ENCODE measurements around the gene SDC3. TPM values are rescaled to one million over a fixed set of nuclear protein-coding genes. Genes with fewer than 3 reads are reported as not detected.

Gene SDC3, protein sequence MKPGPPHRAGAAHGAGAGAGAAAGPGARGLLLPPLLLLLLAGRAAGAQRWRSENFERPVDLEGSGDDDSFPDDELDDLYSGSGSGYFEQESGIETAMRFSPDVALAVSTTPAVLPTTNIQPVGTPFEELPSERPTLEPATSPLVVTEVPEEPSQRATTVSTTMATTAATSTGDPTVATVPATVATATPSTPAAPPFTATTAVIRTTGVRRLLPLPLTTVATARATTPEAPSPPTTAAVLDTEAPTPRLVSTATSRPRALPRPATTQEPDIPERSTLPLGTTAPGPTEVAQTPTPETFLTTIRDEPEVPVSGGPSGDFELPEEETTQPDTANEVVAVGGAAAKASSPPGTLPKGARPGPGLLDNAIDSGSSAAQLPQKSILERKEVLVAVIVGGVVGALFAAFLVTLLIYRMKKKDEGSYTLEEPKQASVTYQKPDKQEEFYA
- total RNA-seq: 29.7 and 55.7 TPM in 2 replicates

DNA sequence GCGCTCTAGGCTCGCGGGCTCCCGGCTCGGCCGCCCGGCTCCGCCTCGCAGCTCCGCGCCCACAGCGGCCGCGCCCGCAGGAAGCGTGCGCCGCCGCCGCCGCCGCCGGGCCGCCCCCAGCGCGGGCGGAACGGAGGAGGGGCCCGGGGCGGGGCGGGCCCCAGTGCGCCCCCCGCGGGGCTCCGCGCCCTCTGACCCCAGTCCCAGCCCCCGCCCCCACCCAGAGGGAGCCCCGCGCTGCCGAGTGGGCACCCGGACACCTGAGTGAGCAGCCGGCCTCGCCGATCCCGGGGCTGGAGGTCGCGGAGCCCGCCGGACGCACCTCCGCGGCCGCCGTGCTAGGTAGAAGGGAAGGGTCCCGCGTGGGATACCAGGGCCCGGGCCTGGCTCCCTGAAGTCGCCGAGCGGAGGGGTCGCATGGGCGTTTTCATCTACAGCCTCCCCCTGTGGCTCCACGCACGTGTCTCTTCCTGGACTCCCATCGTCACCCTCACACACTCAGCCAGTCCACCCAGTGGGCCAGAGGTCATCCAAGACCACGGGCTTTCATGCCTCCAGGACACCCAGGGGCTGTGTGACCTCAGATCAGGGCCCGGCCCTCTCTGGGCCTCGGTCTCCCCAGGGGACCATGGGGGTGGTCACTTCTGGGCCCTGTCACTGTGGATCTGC lies at the start of gene SDC3:
Gene SDC3, minus strand, starts transcription at position 63 of the 669 bp plus-strand sequence. CDS start 172 bp downstream, outside the sequence.

Other genes with a start within 250 kb of the SDC3 start
- under 0.01 and 0.18 TPM in 2 replicates for gene MATN1, start 185.2 kb downstream of the SDC3 start, total RNA-seq
- gene LAPTM5, start 151.0 kb downstream of the SDC3 start, total RNA-seq: 0.14 TPM in 1 of 2 replicates, not detected in the other
- 52.3 and 76.7 TPM in 2 replicates for gene PUM1, start 157.0 kb upstream of the SDC3 start, total RNA-seq